ENCODE measurements around the gene MS4A6A.
"Not testable (repeated sequence)": the region's sequence is repeated elsewhere in the genome, so short reads cannot be mapped to it uniquely, and the experiment has no call there.

The MS4A6A gene

GRCh38 chr11:60158636-60159035 lies 24.2 kb downstream of the MS4A6A start:
- no peak overlapping the region for H3K18ac ChIP-seq (ENCODE audit: low read length)
- no peak overlapping the region for H2BK5ac ChIP-seq (ENCODE audit: low read length)
- DNase-seq: no peak
- no peak overlapping the region for H3K27ac ChIP-seq (ENCODE audit: low read depth, low read length)
- no CpG with 5 or more reads among the region's 3 CpGs for WGBS (ENCODE audit: extremely low coverage, insufficient coverage, low lambda C conversion rate)
- H3K56ac ChIP-seq (ENCODE audit: low read length): no peak overlapping the region
- no peak overlapping the region for H2BK15ac ChIP-seq (replicated peaks; ENCODE audit: low read depth)
- H3K4me3 ChIP-seq (ENCODE audit: low read length): no peak overlapping the region
- no peaks in the 10 kb centered on the region for H3K79me1 ChIP-seq (ENCODE audit: low read length)
- H2AK5ac ChIP-seq (ENCODE audit: low read length): no peak overlapping the region
- no peaks in the 10 kb centered on the region for H3K36me3 ChIP-seq (ENCODE audit: control insufficient read depth, insufficient read depth, low read length)
- H3K79me2 ChIP-seq (ENCODE audit: control insufficient read depth, insufficient read depth, low read length): no peaks in the 10 kb centered on the region
- no peak overlapping the region for H3K4me2 ChIP-seq (ENCODE audit: low read length)
- no peak overlapping the region for H4K5ac ChIP-seq (ENCODE audit: low read length)
- no peaks in the 10 kb centered on the region for H3K27me3 ChIP-seq (ENCODE audit: insufficient read depth, low read length, poor library complexity)
- H3K9ac ChIP-seq (ENCODE audit: low read length): no peak overlapping the region
- H3K23ac ChIP-seq (ENCODE audit: low read length): no peak overlapping the region
- no peaks in the 10 kb centered on the region for H3K4me1 ChIP-seq (ENCODE audit: control insufficient read depth, low read depth, low read length)
- no peak overlapping the region for H4K8ac ChIP-seq (ENCODE audit: low read depth, low read length)
- no peak overlapping the region for H3K4ac ChIP-seq (ENCODE audit: low read depth, low read length)
- H2BK120ac ChIP-seq (ENCODE audit: low read depth, low read length): no peak overlapping the region

- Histone ChIP-seq H3K79me1 (ENCODE audit: low read length) (no peaks in the 10 kb centered on the region), H3K4me1 (ENCODE audit: control insufficient read depth, low read depth, low read length) (no peaks in the 10 kb centered on the region), H3K23ac (ENCODE audit: low read length) (no peak overlapping the region), H4K8ac (ENCODE audit: low read depth, low read length) (no peak overlapping the region), H2BK15ac (replicated peaks; ENCODE audit: low read depth) (no peak overlapping the region), H2BK120ac (ENCODE audit: low read depth, low read length) (no peak overlapping the region), H3K27me3 (ENCODE audit: insufficient read depth, low read length, poor library complexity) (no peaks in the 10 kb centered on the region), H2AK5ac (ENCODE audit: low read length) (no peak overlapping the region), H3K4ac (ENCODE audit: low read depth, low read length) (no peak overlapping the region), H3K27ac (ENCODE audit: low read depth, low read length) (no peak overlapping the region), H4K5ac (ENCODE audit: low read length) (no peak overlapping the region), H3K4me2 (ENCODE audit: low read length) (no peak overlapping the region), H3K36me3 (ENCODE audit: control insufficient read depth, insufficient read depth, low read length) (no peaks in the 10 kb centered on the region), H3K79me2 (ENCODE audit: control insufficient read depth, insufficient read depth, low read length) (no peaks in the 10 kb centered on the region), H2BK5ac (ENCODE audit: low read length) (no peak overlapping the region), H3K4me3 (ENCODE audit: low read length) (no peak overlapping the region), H3K9ac (ENCODE audit: low read length) (no peak overlapping the region), H3K18ac (ENCODE audit: low read length) (no peak overlapping the region), H3K56ac (ENCODE audit: low read length) (no peak overlapping the region)
- peak; percentile 1 for DNase-seq
- WGBS (ENCODE audit: extremely low coverage, insufficient coverage, low lambda C conversion rate): no CpG with 5 or more reads among the region's 3 CpGs
Observed at GRCh38 chr11:60155931-60156330, 27.0 kb downstream of the MS4A6A start.

GRCh38 chr11:60152727-60153126 lies 30.2 kb downstream of the MS4A6A start:
- not testable (repeated sequence) for H2BK120ac ChIP-seq (ENCODE audit: low read depth, low read length); H2BK15ac ChIP-seq (replicated peaks; ENCODE audit: low read depth); H2BK5ac ChIP-seq (ENCODE audit: low read length); H3K4me1 ChIP-seq (ENCODE audit: control insufficient read depth, low read depth, low read length); H3K4me2 ChIP-seq (ENCODE audit: low read length); H3K79me2 ChIP-seq (ENCODE audit: control insufficient read depth, insufficient read depth, low read length); DNase-seq; H4K5ac ChIP-seq (ENCODE audit: low read length); H3K9ac ChIP-seq (ENCODE audit: low read length); H3K27me3 ChIP-seq (ENCODE audit: insufficient read depth, low read length, poor library complexity); H3K18ac ChIP-seq (ENCODE audit: low read length); H3K56ac ChIP-seq (ENCODE audit: low read length); H2AK5ac ChIP-seq (ENCODE audit: low read length); H3K4ac ChIP-seq (ENCODE audit: low read depth, low read length); H3K23ac ChIP-seq (ENCODE audit: low read length); H3K27ac ChIP-seq (ENCODE audit: low read depth, low read length); H4K8ac ChIP-seq (ENCODE audit: low read depth, low read length); H3K4me3 ChIP-seq (ENCODE audit: low read length); H3K36me3 ChIP-seq (ENCODE audit: control insufficient read depth, insufficient read depth, low read length); H3K79me1 ChIP-seq (ENCODE audit: low read length)

- Histone ChIP-seq H3K79me2 (ENCODE audit: control insufficient read depth, insufficient read depth, low read length) (no peaks in the 10 kb centered on the region), H2BK5ac (ENCODE audit: low read length) (no peak overlapping the region), H3K27me3 (ENCODE audit: insufficient read depth, low read length, poor library complexity) (no peaks in the 10 kb centered on the region), H2BK15ac (replicated peaks; ENCODE audit: low read depth) (no peak overlapping the region), H3K56ac (ENCODE audit: low read length) (no peak overlapping the region), H3K79me1 (ENCODE audit: low read length) (no peaks in the 10 kb centered on the region), H3K4me1 (ENCODE audit: control insufficient read depth, low read depth, low read length) (no peaks in the 10 kb centered on the region), H3K18ac (ENCODE audit: low read length) (no peak overlapping the region), H3K36me3 (ENCODE audit: control insufficient read depth, insufficient read depth, low read length) (no peaks in the 10 kb centered on the region), H3K27ac (ENCODE audit: low read depth, low read length) (no peak overlapping the region), H3K23ac (ENCODE audit: low read length) (no peak overlapping the region), H3K4ac (ENCODE audit: low read depth, low read length) (no peak overlapping the region), H4K8ac (ENCODE audit: low read depth, low read length) (no peak overlapping the region), H3K4me3 (ENCODE audit: low read length) (no peak overlapping the region), H2BK120ac (ENCODE audit: low read depth, low read length) (no peak overlapping the region), H3K4me2 (ENCODE audit: low read length) (no peak overlapping the region), H4K5ac (ENCODE audit: low read length) (no peak overlapping the region), H3K9ac (ENCODE audit: low read length) (no peak overlapping the region), H2AK5ac (ENCODE audit: low read length) (no peak overlapping the region)
- no CpG with 5 or more reads among the region's 1 CpG for WGBS (ENCODE audit: extremely low coverage, insufficient coverage, low lambda C conversion rate)
- no peak for DNase-seq
Observed at GRCh38 chr11:60150279-60150678, 32.6 kb downstream of the MS4A6A start.

- Histone ChIP-seq H3K27me3 (ENCODE audit: insufficient read depth, low read length, poor library complexity) (no peaks in the 10 kb centered on the region), H3K79me1 (ENCODE audit: low read length) (no peaks in the 10 kb centered on the region), H3K79me2 (ENCODE audit: control insufficient read depth, insufficient read depth, low read length) (no peaks in the 10 kb centered on the region), H3K4me3 (ENCODE audit: low read length) (no peak overlapping the region), H3K9ac (ENCODE audit: low read length) (no peak overlapping the region), H3K36me3 (ENCODE audit: control insufficient read depth, insufficient read depth, low read length) (no peaks in the 10 kb centered on the region), H2BK5ac (ENCODE audit: low read length) (no peak overlapping the region), H3K4me2 (ENCODE audit: low read length) (no peak overlapping the region), H4K5ac (ENCODE audit: low read length) (no peak overlapping the region), H3K27ac (ENCODE audit: low read depth, low read length) (no peak overlapping the region), H2BK120ac (ENCODE audit: low read depth, low read length) (no peak overlapping the region), H3K56ac (ENCODE audit: low read length) (no peak overlapping the region), H3K18ac (ENCODE audit: low read length) (no peak overlapping the region), H2BK15ac (replicated peaks; ENCODE audit: low read depth) (no peak overlapping the region), H3K23ac (ENCODE audit: low read length) (no peak overlapping the region), H2AK5ac (ENCODE audit: low read length) (no peak overlapping the region), H4K8ac (ENCODE audit: low read depth, low read length) (no peak overlapping the region), H3K4ac (ENCODE audit: low read depth, low read length) (no peak overlapping the region), H3K4me1 (ENCODE audit: control insufficient read depth, low read depth, low read length) (no peaks in the 10 kb centered on the region)
- no CpG with 5 or more reads among the region's 3 CpGs for WGBS (ENCODE audit: extremely low coverage, insufficient coverage, low lambda C conversion rate)
- no peak for DNase-seq
Observed at GRCh38 chr11:60145677-60146076, 37.2 kb downstream of the MS4A6A start.

- Histone ChIP-seq H3K4me3 (ENCODE audit: low read length) (no peak overlapping the region), H3K4ac (ENCODE audit: low read depth, low read length) (no peak overlapping the region), H2BK15ac (replicated peaks; ENCODE audit: low read depth) (no peak overlapping the region), H3K79me2 (ENCODE audit: control insufficient read depth, insufficient read depth, low read length) (no peaks in the 10 kb centered on the region), H3K36me3 (ENCODE audit: control insufficient read depth, insufficient read depth, low read length) (no peaks in the 10 kb centered on the region), H4K5ac (ENCODE audit: low read length) (no peak overlapping the region), H2BK5ac (ENCODE audit: low read length) (no peak overlapping the region), H3K4me2 (ENCODE audit: low read length) (no peak overlapping the region), H3K18ac (ENCODE audit: low read length) (no peak overlapping the region), H3K9ac (ENCODE audit: low read length) (no peak overlapping the region), H3K4me1 (ENCODE audit: control insufficient read depth, low read depth, low read length) (no peaks in the 10 kb centered on the region), H3K79me1 (ENCODE audit: low read length) (no peaks in the 10 kb centered on the region), H3K56ac (ENCODE audit: low read length) (no peak overlapping the region), H4K8ac (ENCODE audit: low read depth, low read length) (no peak overlapping the region), H3K23ac (ENCODE audit: low read length) (no peak overlapping the region), H2BK120ac (ENCODE audit: low read depth, low read length) (no peak overlapping the region), H3K27me3 (ENCODE audit: insufficient read depth, low read length, poor library complexity) (no peaks in the 10 kb centered on the region), H2AK5ac (ENCODE audit: low read length) (no peak overlapping the region), H3K27ac (ENCODE audit: low read depth, low read length) (no peak overlapping the region)
- DNase-seq: no peak
- no CpG with 5 or more reads among the region's 3 CpGs for WGBS (ENCODE audit: extremely low coverage, insufficient coverage, low lambda C conversion rate)
Observed at GRCh38 chr11:60143768-60144167, 39.1 kb downstream of the MS4A6A start.

Measured in mesendoderm (in vitro differentiated cells).